BLaER1 (cell line): ENCODE data around the gene MRPL54.

Experiments used
- H3K27ac ChIP-seq: shearing (Covaris generic); formaldehyde crosslinking; 2 replicates; pipeline ENCODE4 v1.8.1; 2022
- H3K27me3 ChIP-seq: shearing (Covaris generic); formaldehyde crosslinking; 2 replicates; pipeline ENCODE4 v1.8.1; 2022
- H3K36me3 ChIP-seq: shearing (Covaris generic); formaldehyde crosslinking; 2 replicates; pipeline ENCODE4 v1.8.1; 2022
- H3K4me1 ChIP-seq: shearing (Covaris generic); formaldehyde crosslinking; 2 replicates; pipeline ENCODE4 v1.8.1; 2022
- H3K4me2 ChIP-seq: shearing (Covaris generic); formaldehyde crosslinking; 2 replicates; pipeline ENCODE4 v1.8.1; 2022
- H3K4me3 ChIP-seq: shearing (Covaris generic); formaldehyde crosslinking; 2 replicates; pipeline ENCODE4 v1.8.1; 2022
- H3K9ac ChIP-seq: shearing (Covaris generic); formaldehyde crosslinking; 2 replicates; pipeline ENCODE4 v1.8.1; 2022
- H3K9me3 ChIP-seq: shearing (Covaris generic); formaldehyde crosslinking; 2 replicates; pipeline ENCODE4 v1.8.1; 2022
- H4K20me1 ChIP-seq: shearing (Covaris generic); formaldehyde crosslinking; 2 replicates; pipeline ENCODE4 v1.8.1; 2022
- Cebpa-rat ChIP-seq: shearing (Covaris generic); IDR thresholded peaks from 2 replicates; pipeline ENCODE4 v1.8.1; 2022

Gene MRPL54

DNA sequence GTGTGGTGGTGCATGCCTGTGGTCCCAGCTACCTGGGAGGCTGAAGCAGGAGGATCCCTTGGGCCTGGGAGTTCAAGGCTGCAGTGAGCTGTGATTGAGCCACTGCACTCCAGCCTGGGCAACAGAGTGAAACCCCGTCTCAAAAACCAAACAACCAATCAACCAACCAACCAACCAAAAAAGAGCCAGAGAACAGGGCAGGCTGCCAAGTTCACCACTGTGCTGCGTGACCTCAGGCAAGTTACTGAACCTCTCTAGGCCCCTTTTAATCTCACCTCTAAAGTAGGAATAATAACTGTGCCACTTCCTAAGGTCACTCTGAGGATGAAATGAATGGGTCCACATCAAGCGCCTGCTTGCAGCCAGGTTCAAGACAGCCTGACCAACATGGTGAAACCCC, 37.4 kb upstream of the MRPL54 start:
- H3K4me3 ChIP-seq = no peak overlapping the region
- no peak for TF ChIP-seq Cebpa-rat
- no peak overlapping the region for H3K9ac ChIP-seq
- H3K36me3 ChIP-seq = no peaks in the 10 kb centered on the region
- 0 out of 2 replicates have a peak overlapping the region, but pooled peaks have one; percentile 1 for H3K4me2 ChIP-seq
- no peaks in the 10 kb centered on the region for H4K20me1 ChIP-seq
- no peak overlapping the region for H3K27ac ChIP-seq
- H3K27me3 ChIP-seq = peaks cover 29% of the 10 kb centered on the region
- peaks cover 35% of the 10 kb centered on the region for H3K4me1 ChIP-seq
- H3K9me3 ChIP-seq = no peaks in the 10 kb centered on the region

GRCh38 chr19:3725640-3726310, 36.7 kb upstream of the MRPL54 start:
- Histone ChIP-seq H3K9me3 (no peaks in the 10 kb centered on the region), H3K36me3 (no peaks in the 10 kb centered on the region), H3K27ac (no peak overlapping the region), H3K4me3 (no peak overlapping the region), H3K27me3 (peaks cover 26% of the 10 kb centered on the region), H3K9ac (no peak overlapping the region), H3K4me2 (no peak overlapping the region), H3K4me1 (peaks cover 31% of the 10 kb centered on the region), H4K20me1 (no peaks in the 10 kb centered on the region)
- no peak for TF ChIP-seq Cebpa-rat

DNA sequence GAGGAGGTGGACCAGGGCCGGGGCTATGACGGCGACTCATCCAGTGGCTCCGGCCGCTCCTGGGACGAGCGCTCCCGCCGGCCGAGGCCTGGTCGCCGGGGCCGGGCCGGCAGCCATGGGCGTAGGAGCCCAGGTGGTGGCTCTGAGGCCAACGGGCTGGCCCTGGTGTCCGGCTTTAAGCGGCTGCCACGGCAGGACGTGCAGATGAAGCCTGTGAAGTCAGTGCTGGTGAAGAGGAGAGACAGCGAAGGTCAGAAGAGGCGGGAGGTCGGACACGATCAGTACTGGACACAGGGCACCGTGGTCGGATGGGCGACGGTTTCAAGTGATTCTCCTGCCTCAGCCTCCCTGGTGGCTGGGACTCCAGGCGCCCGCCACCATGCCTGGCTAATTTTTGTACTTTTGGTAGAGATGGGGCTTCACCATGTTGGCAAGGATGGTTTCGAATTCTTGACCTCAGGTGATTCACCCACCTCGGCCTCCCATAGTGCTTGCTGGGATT, 32.0 kb upstream of the MRPL54 start:
- Histone ChIP-seq H3K36me3 (no peaks in the 10 kb centered on the region), H3K4me2 (no peak overlapping the region), H3K9ac (no peak overlapping the region), H4K20me1 (no peaks in the 10 kb centered on the region), H3K9me3 (no peaks in the 10 kb centered on the region), H3K27me3 (no peaks in the 10 kb centered on the region), H3K4me3 (no peak overlapping the region), H3K27ac (no peak overlapping the region), H3K4me1 (peaks cover 7% of the 10 kb centered on the region; the same call in 1 of the 2 replicates)
- no peak for TF ChIP-seq Cebpa-rat

GRCh38 chr19:3732108-3732507, 30.4 kb upstream of the MRPL54 start:
- Histone ChIP-seq H3K27me3 (no peaks in the 10 kb centered on the region), H3K36me3 (no peaks in the 10 kb centered on the region), H3K4me1 (peaks cover 7% of the 10 kb centered on the region; the same call in 1 of the 2 replicates), H3K9ac (no peak overlapping the region), H4K20me1 (no peaks in the 10 kb centered on the region), H3K9me3 (no peaks in the 10 kb centered on the region), H3K27ac (no peak overlapping the region), H3K4me2 (no peak overlapping the region), H3K4me3 (no peak overlapping the region)
- no peak for TF ChIP-seq Cebpa-rat

DNA sequence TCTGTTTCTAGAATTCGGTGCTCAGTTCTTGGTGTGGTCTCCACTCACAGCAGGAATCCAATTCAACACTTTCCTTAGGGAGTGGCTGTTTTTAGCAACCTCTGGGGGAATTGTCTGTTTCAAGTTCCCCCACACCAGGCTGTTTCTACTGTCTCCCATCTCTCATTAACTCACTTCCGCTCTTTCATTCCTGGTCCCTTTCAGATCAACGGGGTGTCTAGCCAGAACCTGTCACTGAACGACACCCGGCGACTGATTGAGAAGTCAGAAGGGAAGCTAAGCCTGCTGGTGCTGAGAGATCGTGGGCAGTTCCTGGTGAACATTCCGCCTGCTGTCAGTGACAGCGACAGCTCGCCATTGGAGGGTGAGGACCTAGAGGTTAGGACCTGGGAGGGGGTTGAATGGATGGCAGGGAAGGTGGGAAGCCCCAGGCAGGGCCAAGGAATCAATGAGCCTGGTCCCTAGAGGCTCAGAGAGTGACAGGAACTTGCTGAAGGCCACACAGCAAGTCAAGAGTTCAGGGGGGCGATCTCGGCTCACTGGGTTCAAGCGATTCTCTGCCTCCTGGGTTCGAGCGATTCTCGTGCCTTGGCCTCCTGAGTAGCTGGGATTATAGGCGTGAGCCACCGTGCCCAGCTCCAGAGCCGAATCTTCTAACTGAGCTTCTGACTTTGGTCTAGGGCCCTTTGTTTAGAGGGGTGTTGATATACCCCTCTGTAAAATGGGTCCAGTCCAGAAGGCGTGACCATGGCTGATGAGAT, 28.8 kb upstream of the MRPL54 start:
- no peak overlapping the region for H3K9ac ChIP-seq
- no peak overlapping the region for H3K4me3 ChIP-seq
- no peaks in the 10 kb centered on the region for H3K36me3 ChIP-seq
- H3K4me2 ChIP-seq = no peak overlapping the region
- H3K27ac ChIP-seq = no peak overlapping the region
- no peaks in the 10 kb centered on the region for H4K20me1 ChIP-seq
- H3K27me3 ChIP-seq = no peaks in the 10 kb centered on the region
- no peaks in the 10 kb centered on the region for H3K9me3 ChIP-seq
- peaks cover 7% of the 10 kb centered on the region; the same call in 1 of the 2 replicates for H3K4me1 ChIP-seq
- TF ChIP-seq Cebpa-rat = no peak

GRCh38 chr19:3734310-3734600, 28.2 kb upstream of the MRPL54 start:
- no peaks in the 10 kb centered on the region for H3K36me3 ChIP-seq
- H4K20me1 ChIP-seq = no peaks in the 10 kb centered on the region
- H3K4me3 ChIP-seq = no peak overlapping the region
- no peak for TF ChIP-seq Cebpa-rat
- H3K27ac ChIP-seq = no peak overlapping the region
- H3K27me3 ChIP-seq = no peaks in the 10 kb centered on the region
- H3K9me3 ChIP-seq = no peaks in the 10 kb centered on the region
- H3K9ac ChIP-seq = no peak overlapping the region
- H3K4me1 ChIP-seq = peaks cover 7% of the 10 kb centered on the region; the same call in 1 of the 2 replicates
- no peak overlapping the region for H3K4me2 ChIP-seq

GRCh38 chr19:3736106-3736724, 26.3 kb upstream of the MRPL54 start:
- no peaks in the 10 kb centered on the region for H3K36me3 ChIP-seq
- no peaks in the 10 kb centered on the region for H3K9me3 ChIP-seq
- TF ChIP-seq Cebpa-rat = no peak
- no peak overlapping the region for H3K4me3 ChIP-seq
- H3K4me2 ChIP-seq = no peak overlapping the region
- no peak overlapping the region for H3K27ac ChIP-seq
- no peak overlapping the region for H3K9ac ChIP-seq
- peaks cover 7% of the 10 kb centered on the region; the same call in 1 of the 2 replicates for H3K4me1 ChIP-seq
- no peaks in the 10 kb centered on the region for H3K27me3 ChIP-seq
- H4K20me1 ChIP-seq = no peaks in the 10 kb centered on the region

GRCh38 chr19:3737487-3738205, 24.8 kb upstream of the MRPL54 start:
- Histone ChIP-seq H3K4me2 (no peak overlapping the region), H3K36me3 (no peaks in the 10 kb centered on the region), H3K27ac (no peak overlapping the region), H3K27me3 (no peaks in the 10 kb centered on the region), H3K9me3 (no peaks in the 10 kb centered on the region), H4K20me1 (no peaks in the 10 kb centered on the region), H3K9ac (no peak overlapping the region), H3K4me3 (no peak overlapping the region), H3K4me1 (peaks cover 7% of the 10 kb centered on the region; the same call in 1 of the 2 replicates)
- no peak for TF ChIP-seq Cebpa-rat

GRCh38 chr19:3738477-3739220, 23.8 kb upstream of the MRPL54 start:
- TF ChIP-seq Cebpa-rat = no peak
- Histone ChIP-seq H3K27me3 (no peaks in the 10 kb centered on the region), H3K36me3 (no peaks in the 10 kb centered on the region)

More at GRCh38 chr19:3738477-3739220, 23.8 kb upstream of the MRPL54 start:
- Histone ChIP-seq H3K4me1 (peaks cover 2% of the 10 kb centered on the region; the same call in 1 of the 2 replicates), H3K9ac (no peak overlapping the region), H3K27ac (no peak overlapping the region), H3K9me3 (no peaks in the 10 kb centered on the region), H3K4me3 (no peak overlapping the region), H4K20me1 (no peaks in the 10 kb centered on the region), H3K4me2 (no peak overlapping the region)
